Stimulated activated naive CD8-positive, alpha-beta T cell treated with anti-CD3 and anti-CD28 coated beads, Interleukin-15, Interleukin-2, amounts not matched to agents 100 U/mL and 50 U/mL, for 24 hours (primary cell): ENCODE data around the gene ACRV1.
"Not testable (repeated sequence)": the region's sequence is repeated elsewhere in the genome, so short reads cannot be mapped to it uniquely, and the experiment has no call there.

ENCODE experiments used
- ATAC-seq: fragments of 150-1000 bp; cut with Tn5 transposase; one replicate; pipeline ENCODE4 v1.10.0; 2021
- DNase-seq: peaks from one replicate; pipeline ENCODE4 v3.0.0; 2021

The ACRV1 gene

DNA sequence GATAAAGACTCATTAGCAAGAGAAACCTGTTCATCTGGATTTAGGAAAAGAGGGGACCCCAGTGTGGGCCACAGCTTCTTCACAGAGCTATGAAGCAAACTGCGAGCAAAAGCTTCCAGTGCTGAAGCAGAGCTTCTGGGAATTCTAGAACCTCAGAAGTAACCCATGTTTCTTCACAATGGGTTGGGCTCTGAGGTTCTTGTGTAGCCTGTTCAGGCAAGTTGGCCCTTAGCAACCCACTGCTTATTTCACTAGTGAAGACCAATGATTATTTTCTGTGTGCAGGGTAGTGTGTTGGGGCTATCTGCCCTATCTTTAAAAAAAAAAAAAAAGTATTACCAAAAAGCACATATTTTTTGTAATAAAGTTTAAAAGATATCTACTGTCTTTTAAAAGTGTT lies at the start of gene ACRV1:
ACRV1 (minus strand) TSS at position 101 of the 400 bp plus-strand sequence; CDS start at position 34, 67 bp downstream.
- no peak for DNase-seq
- ATAC-seq, result no peak

DNA sequence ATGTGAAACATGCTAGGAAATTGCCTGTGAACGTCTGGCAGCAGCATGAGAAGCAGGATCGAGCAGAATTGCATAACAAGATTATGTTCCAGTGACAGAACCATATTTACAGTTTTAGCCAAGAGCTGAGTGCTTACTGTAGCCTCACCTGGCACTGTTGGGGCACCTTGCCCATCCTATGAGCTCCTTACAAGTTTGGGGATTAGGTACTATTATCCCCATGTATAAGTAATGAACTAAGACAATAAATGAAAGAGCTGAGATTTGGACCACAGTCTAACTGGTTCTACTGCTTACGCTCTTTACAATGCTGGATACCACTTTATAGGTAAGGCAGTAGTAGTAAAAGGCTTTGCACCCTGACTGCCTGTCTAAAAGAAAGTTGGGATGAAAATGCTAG lies 48.3 kb upstream of the ACRV1 start:
- DNase-seq (no peak), ATAC-seq (no peak)

GRCh38 chr11:125724125-125724524 lies 43.5 kb upstream of the ACRV1 start:
- ATAC-seq (no peak), DNase-seq (no peak)

DNA sequence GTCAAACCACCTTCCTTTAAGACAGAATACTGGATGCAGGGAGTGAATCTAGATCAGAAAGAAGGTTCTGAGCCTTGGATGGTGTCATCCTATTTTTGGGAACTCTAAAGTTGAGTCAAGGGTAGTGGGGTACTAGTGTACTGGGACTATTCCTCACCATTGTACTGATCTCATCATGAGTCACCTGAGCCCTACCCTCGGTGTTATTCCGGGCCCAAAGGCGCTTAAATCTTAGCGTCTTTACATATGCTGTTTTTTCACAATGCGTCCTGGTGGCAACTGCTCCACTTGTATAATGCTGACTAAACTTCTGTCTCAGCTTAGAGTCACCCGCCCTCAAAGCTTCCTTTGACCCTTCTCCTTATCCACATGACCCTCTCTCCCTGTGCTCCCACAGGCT lies 40.1 kb upstream of the ACRV1 start:
- DNase-seq (no peak), ATAC-seq (no peak)

DNA sequence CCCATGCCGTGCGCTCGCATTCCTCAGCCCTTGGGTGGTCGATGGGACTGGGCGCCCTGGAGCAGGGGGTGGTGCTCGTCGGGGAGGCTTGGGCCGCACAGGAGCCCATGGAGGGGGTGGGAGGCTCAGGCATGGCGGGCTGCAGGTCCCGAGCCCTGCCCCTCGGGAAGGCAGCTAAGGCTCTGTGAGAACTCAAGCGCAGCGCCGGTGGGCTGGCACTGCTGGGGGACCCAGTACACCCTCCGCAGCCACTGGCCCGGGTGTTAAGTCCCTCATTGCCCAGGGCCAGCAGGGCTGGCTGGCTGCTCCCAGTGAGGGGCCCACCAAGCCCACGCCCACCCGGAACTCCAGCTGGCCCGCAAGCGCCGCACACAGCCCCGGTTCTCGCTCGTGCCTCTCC lies 24.0 kb upstream of the ACRV1 start:
- ATAC-seq, DNase-seq: not testable (repeated sequence)

GRCh38 chr11:125701858-125702621 lies 21.4 kb upstream of the ACRV1 start:
- no peak for DNase-seq
- ATAC-seq, result no peak

DNA sequence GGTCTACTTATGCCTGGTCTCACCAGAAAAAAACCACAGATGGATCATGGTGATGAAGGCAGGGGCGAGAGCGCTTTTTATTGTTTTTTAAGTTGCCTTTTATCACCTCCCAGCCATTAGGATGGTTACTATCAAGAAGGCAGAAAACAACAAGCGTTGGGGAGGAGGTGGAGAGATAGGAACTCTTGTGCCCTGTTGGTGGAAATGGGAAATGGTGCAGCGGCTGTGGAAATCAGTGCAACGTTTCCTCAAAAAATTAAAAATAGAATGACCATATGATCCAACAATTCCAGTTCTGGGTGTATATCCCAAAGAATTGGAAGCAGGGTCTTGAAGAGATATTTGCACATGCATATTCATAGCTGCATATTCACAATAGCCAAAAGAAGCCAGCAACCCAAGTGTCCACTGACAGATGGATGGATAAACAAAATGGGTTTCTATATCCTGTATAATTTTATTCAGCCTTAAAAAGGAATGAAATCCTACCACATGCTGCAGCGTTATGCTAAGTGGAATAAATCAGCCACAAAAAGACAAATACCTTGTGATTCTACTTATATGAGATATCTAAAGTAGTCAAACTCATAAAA lies 20.5 kb upstream of the ACRV1 start:
- DNase-seq (no peak), ATAC-seq (no peak)

DNA sequence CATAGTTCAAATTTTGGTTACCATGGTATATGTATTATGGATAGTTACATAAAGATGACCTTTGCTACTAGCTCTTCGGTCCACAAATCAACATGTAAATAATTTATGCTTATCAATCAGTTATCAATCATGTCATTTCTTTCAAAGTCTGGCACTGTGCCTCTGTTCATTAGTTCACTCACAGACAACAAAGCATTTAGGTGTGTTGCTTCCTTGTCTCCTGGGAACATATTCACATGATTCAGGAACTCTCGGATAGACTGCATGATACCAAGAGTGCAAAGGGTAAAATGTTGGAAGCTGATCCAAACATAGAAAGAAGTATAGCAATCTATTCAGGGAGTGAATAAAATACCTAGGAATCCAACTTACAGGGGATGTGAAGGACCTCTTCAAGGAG lies 14.3 kb upstream of the ACRV1 start:
- ATAC-seq (no peak), DNase-seq (no peak)

GRCh38 chr11:125692887-125693286 lies 12.2 kb upstream of the ACRV1 start:
- DNase-seq (no peak), ATAC-seq (no peak)

DNA sequence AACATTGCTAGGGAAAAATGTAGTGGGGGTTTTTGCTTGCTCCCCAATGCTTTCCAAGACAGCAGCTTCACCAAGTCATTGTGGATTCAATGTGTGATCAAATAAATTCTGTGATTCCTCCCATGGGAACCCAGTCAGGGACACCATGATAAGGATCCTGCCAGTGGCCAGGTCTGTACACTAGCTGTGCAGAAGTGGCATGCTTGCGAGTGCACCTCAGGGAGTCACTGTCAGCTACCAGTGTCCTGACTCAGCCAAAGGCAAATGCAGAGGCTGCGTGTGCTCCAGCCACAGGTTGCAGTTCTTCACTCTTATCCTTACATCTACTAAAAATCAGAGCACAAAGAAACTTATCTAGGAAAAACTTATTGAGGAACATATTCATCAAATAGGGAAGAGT lies 9.4 kb upstream of the ACRV1 start:
- no peak for DNase-seq
- ATAC-seq, result no peak

GRCh38 chr11:125689274-125689859 lies 8.7 kb upstream of the ACRV1 start:
- DNase-seq, result no peak
- ATAC-seq, result no peak

DNA sequence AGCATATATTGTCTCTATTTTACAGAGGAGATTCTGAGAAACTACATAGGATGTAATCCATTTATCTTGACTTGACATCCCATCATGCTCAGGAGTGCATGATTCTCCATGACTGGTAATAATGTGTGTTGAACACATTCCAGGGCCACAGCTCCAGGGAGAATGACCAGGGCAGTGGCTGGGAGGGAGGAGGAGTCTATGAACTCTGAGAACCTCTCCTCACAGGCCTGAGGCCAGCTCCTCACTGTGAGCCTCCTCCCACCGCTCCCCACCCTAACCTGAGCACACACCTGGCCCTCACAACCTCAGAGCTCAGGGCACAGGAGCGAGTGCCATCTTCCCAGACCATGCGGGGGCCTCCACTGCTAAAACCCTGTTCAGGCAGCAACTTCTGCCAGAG lies 8.0 kb upstream of the ACRV1 start:
- ATAC-seq, result no peak

DNA sequence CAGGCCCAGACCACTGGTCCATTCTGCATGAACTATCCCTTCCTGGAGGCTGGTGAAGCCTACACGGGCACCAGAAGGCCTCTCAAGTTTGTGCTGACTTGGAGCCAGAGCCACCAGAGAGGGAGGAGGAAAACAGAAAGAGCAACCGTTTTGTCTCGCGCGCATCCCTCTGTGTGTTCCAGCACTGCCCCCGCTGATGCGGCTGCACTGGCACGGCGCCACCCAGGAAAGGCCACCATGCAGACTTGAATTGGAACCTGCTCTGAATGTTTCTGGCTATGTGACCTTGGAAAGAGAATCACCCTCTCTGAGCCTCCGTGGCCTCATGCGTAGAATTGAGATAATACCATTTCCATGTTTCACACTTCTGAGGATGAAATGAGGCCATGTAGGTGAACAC lies 7.4 kb upstream of the ACRV1 start:
- no peak for ATAC-seq
- no peak for DNase-seq

More for the DNA sequence above, 8.0 kb upstream of the ACRV1 start:
- DNase-seq, result no peak

- ATAC-seq (no peak), DNase-seq (no peak)
Observed at GRCh38 chr11:125685228-125685627, 4.6 kb upstream of the ACRV1 start.

- no peak for DNase-seq
- no peak for ATAC-seq
Observed at GRCh38 chr11:125679837-125680236, 810 bp downstream of the ACRV1 start.

GRCh38 chr11:125679397-125679796 lies 1.2 kb downstream of the ACRV1 start:
- ATAC-seq (no peak), DNase-seq (no peak)

- ATAC-seq (no peak), DNase-seq (no peak)
Observed at GRCh38 chr11:125675196-125675595, 5.5 kb downstream of the ACRV1 start.

GRCh38 chr11:125674210-125674609 lies 6.4 kb downstream of the ACRV1 start:
- ATAC-seq, result no peak
- no peak for DNase-seq

DNA sequence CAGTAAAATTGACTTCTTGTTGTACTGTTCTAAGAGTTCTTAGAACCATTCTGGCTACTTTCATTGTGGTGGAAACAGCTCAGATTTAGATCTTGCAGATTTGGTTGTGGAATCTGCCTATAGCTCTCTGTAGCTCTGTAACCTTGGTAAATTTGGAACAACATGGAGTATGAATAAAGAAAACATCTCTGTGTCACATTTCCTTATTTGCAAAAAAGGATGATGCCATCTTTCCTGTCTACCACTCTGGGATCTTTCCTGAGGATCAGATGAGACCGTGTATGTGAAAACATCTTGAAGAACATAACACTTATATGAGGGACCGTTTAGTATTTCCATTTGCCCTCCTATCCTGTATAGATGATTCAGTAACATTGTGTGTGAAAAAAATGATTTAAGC lies 9.1 kb downstream of the ACRV1 start:
- no peak for DNase-seq
- ATAC-seq, result no peak

DNA sequence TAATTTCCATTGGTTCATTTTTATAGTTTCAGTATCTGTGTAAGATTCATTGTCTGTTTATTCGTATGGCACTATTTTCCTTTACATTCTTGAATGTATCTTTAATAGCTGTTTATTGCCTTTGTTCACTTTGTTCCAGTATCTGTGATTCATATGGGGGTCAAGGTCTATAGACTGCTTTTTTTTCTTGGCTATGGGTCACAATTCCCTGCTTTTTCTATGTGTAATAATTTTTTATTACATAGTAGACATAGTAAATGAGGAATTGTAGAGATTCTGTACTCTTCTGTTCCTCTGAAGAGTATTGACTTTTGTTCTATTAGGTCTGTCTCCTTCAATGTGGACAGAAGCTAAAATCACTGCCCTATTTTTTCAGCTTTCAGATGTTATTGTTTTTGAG lies 10.5 kb downstream of the ACRV1 start:
- no peak for ATAC-seq

GRCh38 chr11:125667151-125667550 lies 13.5 kb downstream of the ACRV1 start:
- no peak for ATAC-seq
- DNase-seq, result no peak

More for the DNA sequence above, 10.5 kb downstream of the ACRV1 start:
- no peak for DNase-seq

DNA sequence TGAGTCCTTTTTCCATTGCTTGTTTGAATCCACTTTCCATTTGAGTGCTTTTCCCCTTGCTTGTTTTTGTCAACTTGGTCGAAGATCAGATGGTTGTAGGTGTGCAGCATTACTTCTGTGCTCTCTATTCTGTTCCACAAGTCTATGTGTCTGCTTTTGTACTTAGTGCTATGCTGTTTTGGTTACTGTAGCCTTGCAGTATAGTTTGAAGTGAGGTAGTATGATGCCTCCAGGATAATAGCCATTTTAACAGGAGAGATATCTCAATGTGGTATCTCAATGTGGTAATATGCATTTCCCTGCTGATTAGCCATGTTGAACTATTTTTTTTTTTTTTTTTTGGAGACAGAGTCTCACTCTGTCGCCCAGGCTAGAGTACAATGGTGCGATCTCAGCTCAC lies 16.7 kb downstream of the ACRV1 start:
- ATAC-seq (no peak), DNase-seq (no peak)

GRCh38 chr11:125662689-125663088 lies 18.0 kb downstream of the ACRV1 start:
- no peak for DNase-seq
- no peak for ATAC-seq
